Karpas-422 (cell line): ENCODE results near the gene GOLGA8B. TPM values are rescaled to one million over a fixed set of nuclear protein-coding genes. Genes with fewer than 3 reads are reported as not detected.

ENCODE experiments used
- DNase-seq: peaks from one replicate; pipeline ENCODE4 v3.0.0-alpha.2; 2015
- H2AFZ ChIP-seq: fragments of 200-600 bp; sonication (generic); 2 replicates; pipeline ENCODE4 v1.6.1; 2014; ENCODE audit warnings: antibody characterized with exemption, low read length, mixed read lengths
- H3K27ac ChIP-seq: fragments of 200-600 bp; sonication (generic); 2 replicates; pipeline ENCODE4 v1.5.1; 2014; ENCODE audit warnings: mild to moderate bottlenecking, low read length, moderate library complexity
- H3K27me3 ChIP-seq: fragments of 200-600 bp; sonication (generic); 2 replicates; pipeline ENCODE4 v1.6.1; 2014; ENCODE audit warnings: low read length, mixed read lengths
- H3K36me3 ChIP-seq: fragments of 200-600 bp; sonication (generic); 2 replicates; pipeline ENCODE4 v1.6.1; 2014; ENCODE audit warnings: low read length, mixed read lengths; ENCODE audit not compliant: insufficient read depth
- H3K4me1 ChIP-seq: fragments of 200-600 bp; sonication (generic); 2 replicates; pipeline ENCODE4 v1.6.1; 2014; ENCODE audit warnings: mild to moderate bottlenecking, low read length, mixed read lengths
- H3K4me2 ChIP-seq: fragments of 200-600 bp; sonication (generic); 2 replicates; pipeline ENCODE4 v1.6.1; 2014; ENCODE audit warnings: low read length, low read depth, mild to moderate bottlenecking; ENCODE audit not compliant: poor library complexity, severe bottlenecking
- H3K4me3 ChIP-seq: fragments of 200-600 bp; sonication (generic); 2 replicates; pipeline ENCODE4 v1.5.1; 2014; ENCODE audit warnings: mild to moderate bottlenecking, antibody characterized with exemption, low read length, mixed read lengths
- H3K79me2 ChIP-seq: fragments of 200-600 bp; sonication (generic); 2 replicates; pipeline ENCODE4 v1.6.1; 2014; ENCODE audit warnings: mild to moderate bottlenecking, low read length, mixed read lengths
- H3K9ac ChIP-seq: fragments of 200-600 bp; sonication (generic); 2 replicates; pipeline ENCODE4 v1.6.0; 2014; ENCODE audit warnings: low read length
- H3K9me2 ChIP-seq: fragments of 200-600 bp; sonication (generic), shearing (Covaris generic); replicated peaks from 2 replicates; pipeline ENCODE4 v1.6.0; 2014; ENCODE audit warnings: mild to moderate bottlenecking, low read length, moderate library complexity; ENCODE audit not compliant: insufficient read depth
- H3K9me3 ChIP-seq: fragments of 300-700, 200-600 bp; sonication (generic); 2 replicates; pipeline ENCODE4 v1.6.1; 2014; ENCODE audit warnings: low read length, mixed read lengths
- H4K20me1 ChIP-seq: fragments of 200-600 bp; sonication (generic); 2 replicates; pipeline ENCODE4 v1.6.1; 2014; ENCODE audit warnings: mild to moderate bottlenecking, antibody characterized with exemption, low read length, low read depth; ENCODE audit not compliant: insufficient read depth
- total RNA-seq: library from RNA; depleted of rRNA; stranded (reverse); fragments of >200 nt; shearing (Covaris generic); gene quantifications from 2 replicates; pipeline ENCODE4 v1.2.3, GENCODE V29; 2014; ENCODE audit warnings: low replicate concordance

The GOLGA8B gene
- total RNA-seq, 1 experiment from 2014 or later = 96.7 TPM

DNA sequence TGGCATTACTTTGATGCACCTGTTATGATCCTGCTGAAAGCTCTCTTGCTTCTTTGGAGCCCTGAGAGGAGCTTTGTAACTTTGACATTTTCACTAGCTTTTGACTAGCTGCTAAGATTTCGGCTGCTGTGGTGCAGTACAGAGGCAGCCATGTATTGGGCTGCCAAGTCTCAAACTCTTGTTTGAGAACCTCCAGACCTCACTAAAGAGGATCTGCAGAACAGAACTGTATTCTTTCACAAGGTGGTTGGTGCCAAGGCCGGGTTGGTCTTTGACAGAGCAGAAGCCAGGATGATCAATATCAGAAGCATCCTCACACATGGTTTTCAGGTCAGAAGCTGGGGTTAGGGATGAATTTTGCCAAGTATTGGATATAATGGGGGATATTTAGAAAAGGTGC, 34.6 kb upstream of the GOLGA8B start:
- H3K4me1 ChIP-seq = no peaks in the 10 kb centered on the region
- no peaks in the 10 kb centered on the region for H3K9me2 ChIP-seq
- no peaks in the 10 kb centered on the region for H3K9me3 ChIP-seq
- no peak for DNase-seq
- no peak overlapping the region for H3K4me3 ChIP-seq
- H3K4me2 ChIP-seq = no peak overlapping the region
- H3K9ac ChIP-seq = no peak overlapping the region
- no peaks in the 10 kb centered on the region for H3K36me3 ChIP-seq
- no peaks in the 10 kb centered on the region for H3K79me2 ChIP-seq
- no peaks in the 10 kb centered on the region for H4K20me1 ChIP-seq
- no peaks in the 10 kb centered on the region for H3K27me3 ChIP-seq
- H2AFZ ChIP-seq = no peak overlapping the region
- H3K27ac ChIP-seq = no peak overlapping the region

DNA sequence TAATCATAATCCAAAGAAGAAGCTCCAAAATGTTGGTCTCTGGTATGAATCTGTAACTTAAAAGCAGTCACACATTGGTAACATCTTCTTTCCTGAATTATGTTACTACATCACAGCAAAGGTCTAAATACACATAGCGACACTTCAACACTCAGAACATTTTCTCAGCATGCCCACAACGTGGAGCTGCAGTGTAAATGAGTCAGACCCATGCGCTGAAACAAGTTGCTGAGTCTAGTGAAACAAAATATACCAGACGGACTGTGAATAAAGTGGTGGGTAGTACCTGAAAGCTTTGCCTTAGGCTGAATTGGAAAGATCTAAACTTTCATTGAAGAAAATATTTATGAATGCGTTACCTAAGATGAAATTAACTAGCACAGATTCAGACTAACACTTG, 33.2 kb upstream of the GOLGA8B start:
- Histone ChIP-seq H4K20me1 (no peaks in the 10 kb centered on the region), H3K9me3 (no peaks in the 10 kb centered on the region), H3K4me2 (no peak overlapping the region), H3K4me3 (no peak overlapping the region), H2AFZ (no peak overlapping the region), H3K79me2 (no peaks in the 10 kb centered on the region), H3K27me3 (no peaks in the 10 kb centered on the region), H3K27ac (no peak overlapping the region), H3K9me2 (no peaks in the 10 kb centered on the region), H3K9ac (no peak overlapping the region), H3K36me3 (no peaks in the 10 kb centered on the region), H3K4me1 (no peaks in the 10 kb centered on the region)
- no peak for DNase-seq

DNA sequence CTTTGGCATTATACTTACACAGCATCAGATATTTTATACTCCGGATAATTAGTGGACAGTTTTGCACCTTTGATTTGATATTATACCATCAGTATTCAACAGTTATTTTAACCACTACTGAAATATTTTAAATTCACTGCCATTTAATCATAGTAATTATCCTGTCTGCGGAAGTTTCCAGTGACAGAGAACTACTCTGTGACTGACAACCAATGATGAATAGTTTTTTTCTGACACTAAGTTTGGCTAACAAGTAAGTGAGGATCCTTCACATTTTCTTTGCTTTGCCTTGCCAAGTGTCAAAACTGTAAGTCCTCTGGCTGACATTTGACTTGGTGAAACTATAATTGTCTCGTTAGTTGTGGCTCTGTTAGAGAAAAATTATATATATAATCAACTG, 30.5 kb upstream of the GOLGA8B start:
- no peak for DNase-seq
- H3K4me1 ChIP-seq = no peaks in the 10 kb centered on the region
- H3K4me2 ChIP-seq = no peak overlapping the region
- no peaks in the 10 kb centered on the region for H4K20me1 ChIP-seq
- no peaks in the 10 kb centered on the region for H3K79me2 ChIP-seq
- no peak overlapping the region for H3K4me3 ChIP-seq
- no peaks in the 10 kb centered on the region for H3K27me3 ChIP-seq
- no peaks in the 10 kb centered on the region for H3K9me2 ChIP-seq
- H3K9me3 ChIP-seq = no peaks in the 10 kb centered on the region
- H3K36me3 ChIP-seq = no peaks in the 10 kb centered on the region
- H3K9ac ChIP-seq = no peak overlapping the region
- H3K27ac ChIP-seq = no peak overlapping the region
- H2AFZ ChIP-seq = no peak overlapping the region

DNA sequence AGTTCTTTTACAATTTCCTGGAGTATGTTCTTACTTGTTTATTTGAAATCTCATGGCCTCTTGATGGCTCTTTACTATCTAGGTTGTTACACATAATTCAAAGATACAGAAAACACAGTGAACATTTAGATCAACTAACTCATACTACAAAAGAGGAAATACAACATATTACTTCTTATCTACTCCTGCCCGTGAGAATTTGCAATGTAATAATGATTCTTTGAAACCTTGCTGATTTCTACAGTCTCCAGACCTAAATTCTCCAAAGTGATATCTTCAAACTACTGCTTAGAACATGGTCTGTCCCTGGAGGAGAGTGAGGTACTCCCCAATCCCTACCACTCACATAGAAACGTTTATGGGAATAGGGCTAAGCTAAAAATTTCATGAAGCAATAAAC, 29.9 kb upstream of the GOLGA8B start:
- Histone ChIP-seq H3K4me2 (no peak overlapping the region), H3K27ac (no peak overlapping the region), H2AFZ (no peak overlapping the region), H3K4me3 (no peak overlapping the region), H3K79me2 (no peaks in the 10 kb centered on the region), H3K4me1 (no peaks in the 10 kb centered on the region), H3K9ac (no peak overlapping the region), H3K9me2 (no peaks in the 10 kb centered on the region), H3K36me3 (no peaks in the 10 kb centered on the region), H3K9me3 (no peaks in the 10 kb centered on the region), H4K20me1 (no peaks in the 10 kb centered on the region), H3K27me3 (no peaks in the 10 kb centered on the region)
- no peak for DNase-seq

DNA sequence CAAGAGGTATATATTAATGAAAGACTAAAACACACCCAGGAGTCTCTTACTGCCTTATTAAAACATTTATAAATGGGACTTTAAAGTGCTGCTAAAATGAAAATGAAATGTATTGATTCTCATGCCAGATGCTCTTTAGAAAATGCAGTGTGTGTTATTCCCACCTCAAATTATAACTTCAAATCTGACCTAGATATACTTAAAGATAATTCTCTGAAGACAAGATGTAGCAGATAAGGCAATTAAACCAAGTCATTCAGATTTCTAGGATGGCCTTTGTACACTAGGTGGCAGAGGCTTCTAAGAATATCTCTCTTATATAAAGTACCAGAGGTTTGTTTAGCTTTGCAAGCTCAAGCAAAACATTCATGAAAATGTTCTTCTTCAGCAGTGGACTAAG, 26.9 kb upstream of the GOLGA8B start:
- H3K27me3 ChIP-seq = no peaks in the 10 kb centered on the region
- H3K4me2 ChIP-seq = no peak overlapping the region
- H2AFZ ChIP-seq = no peak overlapping the region
- no peaks in the 10 kb centered on the region for H3K9me2 ChIP-seq
- H3K4me3 ChIP-seq = no peak overlapping the region
- no peaks in the 10 kb centered on the region for H3K9me3 ChIP-seq
- no peaks in the 10 kb centered on the region for H4K20me1 ChIP-seq
- H3K79me2 ChIP-seq = no peaks in the 10 kb centered on the region
- peak; percentile 53 for DNase-seq
- H3K36me3 ChIP-seq = no peaks in the 10 kb centered on the region
- no peaks in the 10 kb centered on the region for H3K4me1 ChIP-seq
- no peak overlapping the region for H3K9ac ChIP-seq
- no peak overlapping the region for H3K27ac ChIP-seq

DNA sequence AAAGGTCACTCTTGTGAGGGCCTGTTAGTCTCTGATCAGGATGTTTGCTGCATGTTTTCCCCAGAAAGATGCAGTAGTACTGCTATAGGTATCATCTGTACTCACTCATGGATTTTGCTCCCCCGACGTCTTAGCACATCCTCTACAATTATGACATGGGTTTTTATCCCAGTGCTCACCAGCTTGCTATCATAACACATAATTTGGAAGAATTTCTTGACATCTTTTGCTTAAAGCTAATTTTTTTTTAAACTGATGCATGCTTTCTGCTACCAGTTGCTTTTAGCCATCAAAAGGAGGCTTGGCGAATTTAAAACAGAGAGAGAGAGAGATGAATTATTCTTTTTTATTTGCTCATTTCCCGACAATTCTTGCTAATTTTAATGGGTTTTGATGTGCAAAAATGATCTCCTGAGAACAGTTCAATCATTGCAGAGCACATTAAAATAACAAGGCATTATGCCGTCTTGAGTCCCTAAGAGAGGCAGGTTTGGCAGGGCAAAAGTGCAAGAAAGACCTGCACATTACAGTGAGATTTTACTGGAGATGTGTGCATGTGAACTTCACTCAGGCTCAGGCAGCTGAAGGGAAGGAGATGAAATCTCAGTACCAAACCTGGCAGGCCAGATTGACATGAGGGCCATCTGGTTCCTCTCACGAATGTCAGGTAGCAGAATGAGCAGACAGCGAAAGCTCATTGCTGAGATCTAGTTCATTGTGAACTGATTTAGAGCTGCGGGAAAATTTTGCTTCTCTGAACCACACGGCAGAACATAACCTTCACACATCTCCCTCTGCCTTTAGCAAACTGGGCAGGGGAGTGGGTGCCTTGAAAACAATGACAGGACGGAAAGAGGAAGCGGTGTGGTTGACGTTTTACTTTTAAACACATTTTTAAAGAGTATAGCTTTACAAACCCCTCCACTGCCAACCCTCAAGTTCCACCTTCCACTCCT, 25.9 kb upstream of the GOLGA8B start:
- H3K4me2 ChIP-seq = no peak overlapping the region
- no peak overlapping the region for H3K27ac ChIP-seq
- no peak for DNase-seq
- H3K9ac ChIP-seq = no peak overlapping the region
- H2AFZ ChIP-seq = no peak overlapping the region
- H3K9me3 ChIP-seq = no peaks in the 10 kb centered on the region
- no peaks in the 10 kb centered on the region for H3K36me3 ChIP-seq
- no peaks in the 10 kb centered on the region for H3K79me2 ChIP-seq
- no peaks in the 10 kb centered on the region for H3K27me3 ChIP-seq
- no peaks in the 10 kb centered on the region for H3K4me1 ChIP-seq
- H3K9me2 ChIP-seq = no peaks in the 10 kb centered on the region
- H3K4me3 ChIP-seq = no peak overlapping the region
- no peaks in the 10 kb centered on the region for H4K20me1 ChIP-seq

DNA sequence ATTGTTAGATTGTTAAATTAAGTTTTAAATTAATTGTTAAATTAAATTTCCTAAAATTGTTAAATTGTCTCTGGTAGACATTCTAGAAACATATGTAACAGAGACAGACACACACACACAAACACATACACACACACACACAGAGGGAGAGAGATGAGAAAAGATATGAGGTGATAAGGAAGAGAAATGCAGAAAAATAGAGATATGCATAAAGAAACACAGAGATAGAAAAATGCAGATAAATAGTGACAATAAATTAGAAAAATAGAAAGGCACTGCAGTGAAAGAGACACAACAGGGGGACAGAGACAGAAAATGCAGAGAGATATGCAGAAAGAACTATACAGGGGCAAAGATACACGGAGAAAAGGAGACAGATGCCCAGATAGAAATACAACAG, 25.1 kb upstream of the GOLGA8B start:
- H3K27me3 ChIP-seq = no peaks in the 10 kb centered on the region
- H3K9me3 ChIP-seq = no peaks in the 10 kb centered on the region
- DNase-seq = no peak
- H3K79me2 ChIP-seq = no peaks in the 10 kb centered on the region
- no peaks in the 10 kb centered on the region for H4K20me1 ChIP-seq
- no peak overlapping the region for H2AFZ ChIP-seq
- H3K27ac ChIP-seq = no peak overlapping the region
- H3K9me2 ChIP-seq = no peaks in the 10 kb centered on the region
- H3K4me3 ChIP-seq = no peak overlapping the region
- H3K4me2 ChIP-seq = no peak overlapping the region
- H3K36me3 ChIP-seq = no peaks in the 10 kb centered on the region
- H3K4me1 ChIP-seq = no peaks in the 10 kb centered on the region
- no peak overlapping the region for H3K9ac ChIP-seq

DNA sequence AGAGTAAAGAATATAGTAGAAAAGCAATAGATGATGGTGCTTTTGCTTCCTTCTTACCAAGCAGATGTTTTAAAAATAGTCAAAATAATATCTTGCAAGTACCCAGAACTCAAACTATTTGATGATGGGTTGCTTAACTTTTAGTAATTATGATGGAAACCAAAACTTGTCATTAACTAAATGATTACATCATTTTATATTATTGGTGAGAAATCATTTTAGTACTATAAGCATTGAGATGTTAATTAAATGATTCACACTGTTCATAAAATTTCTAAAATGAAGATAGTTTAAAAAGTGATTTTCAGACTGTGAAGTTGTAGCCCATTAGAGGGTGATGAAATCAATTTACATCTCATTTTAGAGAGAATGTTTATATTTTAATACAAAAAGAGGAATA, 24.4 kb upstream of the GOLGA8B start:
- Histone ChIP-seq H3K4me3 (no peak overlapping the region), H3K27me3 (no peaks in the 10 kb centered on the region), H3K27ac (no peak overlapping the region), H3K9me3 (no peaks in the 10 kb centered on the region), H3K9me2 (no peaks in the 10 kb centered on the region), H3K4me2 (no peak overlapping the region), H3K79me2 (no peaks in the 10 kb centered on the region), H3K9ac (no peak overlapping the region), H4K20me1 (no peaks in the 10 kb centered on the region), H3K36me3 (no peaks in the 10 kb centered on the region), H2AFZ (no peak overlapping the region), H3K4me1 (no peaks in the 10 kb centered on the region)
- DNase-seq = no peak
